Panc1 (cell line): ENCODE data around the gene MAGI2. TPM values are rescaled to one million over a fixed set of nuclear protein-coding genes. Genes with fewer than 3 reads are reported as not detected.

Experiments used
- ATAC-seq: fragments of 200-7000 bp; cut with Tn5 transposase; 2 replicates; pipeline ENCODE4 v1.9.1; 2020; ENCODE audit warnings: mild to moderate bottlenecking, moderate library complexity
- BruUV-seq: library from RNA; stranded (reverse); fragments of 400-500 nt; replicated peaks from 2 replicates; lab custom pipeline; 2021; lab: Mats Ljungman, UMichigan
- CTCF ChIA-PET: fragments of 300-600 bp; sonication (Branson Sonifier 250); formaldehyde crosslinking; loops from one replicate; lab custom pipeline; 2022; ENCODE audit warnings: antibody characterized with exemption; lab: Charles Lee
- POLR2A ChIA-PET: fragments of 300-600 bp; sonication (Branson Sonifier 250); formaldehyde crosslinking; loops from one replicate; lab custom pipeline; 2022; ENCODE audit warnings: antibody characterized with exemption; lab: Charles Lee
- DNase-seq: peaks from one replicate; pipeline ENCODE4 v3.0.0-alpha.2; 2010; ENCODE audit warnings: low read depth, low spot score
- H3K27ac ChIP-seq: 2 replicates; pipeline ENCODE4 v1.5.1; 2011; ENCODE audit warnings: mild to moderate bottlenecking, low read length, inconsistent platforms
- H3K27me3 ChIP-seq: fragments of 200-500 bp; sonication (Bioruptor generic); 2 replicates; pipeline ENCODE4 v1.6.0; 2014; ENCODE audit warnings: low read length, inconsistent platforms; ENCODE audit not compliant: control insufficient read depth, insufficient read depth
- H3K36me3 ChIP-seq: fragments of 200-500 bp; sonication (Bioruptor generic); 2 replicates; pipeline ENCODE4 v1.5.1; 2014; ENCODE audit warnings: inconsistent platforms, mild to moderate bottlenecking, low read length, moderate library complexity; ENCODE audit not compliant: control insufficient read depth, insufficient read depth
- H3K4me1 ChIP-seq: 2 replicates; pipeline ENCODE4 v1.5.1; 2011; ENCODE audit warnings: inconsistent platforms, mild to moderate bottlenecking, low read length, moderate library complexity; ENCODE audit not compliant: control insufficient read depth, insufficient read depth
- H3K4me3 ChIP-seq, 2 experiments: 2 replicates each; pipeline ENCODE4 v1.5.1; 2011 to 2012; ENCODE audit warnings: low read depth in 2 of 2, low read length in 2 of 2, mild to moderate bottlenecking in 2 of 2, inconsistent platforms in 1 of 2, moderate library complexity in 1 of 2
- H3K9me3 ChIP-seq: fragments of 200-500 bp; sonication (Bioruptor generic); 2 replicates; pipeline ENCODE4 v1.5.1; 2014; ENCODE audit warnings: low read depth, mild to moderate bottlenecking, inconsistent platforms, low read length, moderate library complexity; ENCODE audit not compliant: control insufficient read depth, insufficient read depth
- POLR2AphosphoS5 ChIP-seq: IDR thresholded peaks from 2 replicates; pipeline ENCODE4 v1.6.1; 2012; ENCODE audit warnings: mild to moderate bottlenecking, low read depth, low read length, moderate library complexity
- SIN3A ChIP-seq: IDR thresholded peaks from 2 replicates; pipeline ENCODE4 v1.6.1; 2012; ENCODE audit warnings: low read depth, mild to moderate bottlenecking, low read length, moderate library complexity, borderline replicate concordance; ENCODE audit not compliant: insufficient read depth
- TCF7L2 ChIP-seq: IDR thresholded peaks from 2 replicates; pipeline ENCODE4 v1.6.1; 2011; ENCODE audit warnings: mild to moderate bottlenecking, low read depth, low read length, inconsistent platforms
- in situ Hi-C: cut with HindIII; loops from 2 replicates; pipeline ENCODE4 v1.10.0; 2016; ENCODE audit warnings: low sequenced_read_pairs, low pct_unique_long_range_greater_than_20kb
- intact Hi-C: fragments of 100-400 bp; cut with micrococcal nuclease; formaldehyde crosslinking; loops from one replicate; pipeline ENCODE4 v1.10.0; 2022; ENCODE audit not compliant: unreplicated experiment
- total RNA-seq: library from RNA; stranded (reverse); gene quantifications from one replicate; pipeline ENCODE4 v1.2.1, GENCODE V29; 2021; ENCODE audit not compliant: unreplicated experiment
- TF ChIP-seq, protein P1 (sequence below): fragments of 450-650 bp; IDR thresholded peaks from 2 replicates; pipeline ENCODE4 v1.5.1; 2017; ENCODE audit warnings: mild to moderate bottlenecking
- TF ChIP-seq, protein P2 (sequence below), 2 experiments: IDR thresholded peaks; 2 replicates each; pipeline ENCODE4 v1.6.1; 2011 to 2012; ENCODE audit warnings: low read depth in 2 of 2, control low read depth in 1 of 2, low read length in 1 of 2, mild to moderate bottlenecking in 1 of 2, moderate library complexity in 1 of 2; ENCODE audit not compliant: insufficient read depth in 1 of 2

Gene MAGI2
- total RNA-seq, 1 experiment from 2014 or later = 5.4 TPM

DNA sequence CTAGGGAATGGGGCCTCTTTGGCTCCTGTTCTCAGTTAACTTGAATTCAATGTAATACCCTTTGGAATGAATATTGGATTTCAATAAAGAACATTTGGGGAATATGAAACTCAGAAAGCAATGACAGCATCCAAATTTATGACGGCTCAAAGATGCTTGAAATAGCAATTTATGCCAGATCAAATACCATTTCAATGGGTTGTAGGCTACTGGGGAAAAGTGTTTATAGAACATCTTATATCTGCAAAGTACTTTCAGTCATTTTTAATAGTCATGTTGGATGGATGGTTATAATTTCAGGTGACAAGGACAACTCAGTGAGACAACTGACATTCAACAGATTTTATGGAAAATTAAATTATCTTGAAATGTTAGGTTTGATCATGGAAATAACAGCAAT lies 882.2 kb downstream of the MAGI2 start:
- TF ChIP-seq, protein P1, sequence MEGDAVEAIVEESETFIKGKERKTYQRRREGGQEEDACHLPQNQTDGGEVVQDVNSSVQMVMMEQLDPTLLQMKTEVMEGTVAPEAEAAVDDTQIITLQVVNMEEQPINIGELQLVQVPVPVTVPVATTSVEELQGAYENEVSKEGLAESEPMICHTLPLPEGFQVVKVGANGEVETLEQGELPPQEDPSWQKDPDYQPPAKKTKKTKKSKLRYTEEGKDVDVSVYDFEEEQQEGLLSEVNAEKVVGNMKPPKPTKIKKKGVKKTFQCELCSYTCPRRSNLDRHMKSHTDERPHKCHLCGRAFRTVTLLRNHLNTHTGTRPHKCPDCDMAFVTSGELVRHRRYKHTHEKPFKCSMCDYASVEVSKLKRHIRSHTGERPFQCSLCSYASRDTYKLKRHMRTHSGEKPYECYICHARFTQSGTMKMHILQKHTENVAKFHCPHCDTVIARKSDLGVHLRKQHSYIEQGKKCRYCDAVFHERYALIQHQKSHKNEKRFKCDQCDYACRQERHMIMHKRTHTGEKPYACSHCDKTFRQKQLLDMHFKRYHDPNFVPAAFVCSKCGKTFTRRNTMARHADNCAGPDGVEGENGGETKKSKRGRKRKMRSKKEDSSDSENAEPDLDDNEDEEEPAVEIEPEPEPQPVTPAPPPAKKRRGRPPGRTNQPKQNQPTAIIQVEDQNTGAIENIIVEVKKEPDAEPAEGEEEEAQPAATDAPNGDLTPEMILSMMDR = no peak
- TF ChIP-seq, protein P2, sequence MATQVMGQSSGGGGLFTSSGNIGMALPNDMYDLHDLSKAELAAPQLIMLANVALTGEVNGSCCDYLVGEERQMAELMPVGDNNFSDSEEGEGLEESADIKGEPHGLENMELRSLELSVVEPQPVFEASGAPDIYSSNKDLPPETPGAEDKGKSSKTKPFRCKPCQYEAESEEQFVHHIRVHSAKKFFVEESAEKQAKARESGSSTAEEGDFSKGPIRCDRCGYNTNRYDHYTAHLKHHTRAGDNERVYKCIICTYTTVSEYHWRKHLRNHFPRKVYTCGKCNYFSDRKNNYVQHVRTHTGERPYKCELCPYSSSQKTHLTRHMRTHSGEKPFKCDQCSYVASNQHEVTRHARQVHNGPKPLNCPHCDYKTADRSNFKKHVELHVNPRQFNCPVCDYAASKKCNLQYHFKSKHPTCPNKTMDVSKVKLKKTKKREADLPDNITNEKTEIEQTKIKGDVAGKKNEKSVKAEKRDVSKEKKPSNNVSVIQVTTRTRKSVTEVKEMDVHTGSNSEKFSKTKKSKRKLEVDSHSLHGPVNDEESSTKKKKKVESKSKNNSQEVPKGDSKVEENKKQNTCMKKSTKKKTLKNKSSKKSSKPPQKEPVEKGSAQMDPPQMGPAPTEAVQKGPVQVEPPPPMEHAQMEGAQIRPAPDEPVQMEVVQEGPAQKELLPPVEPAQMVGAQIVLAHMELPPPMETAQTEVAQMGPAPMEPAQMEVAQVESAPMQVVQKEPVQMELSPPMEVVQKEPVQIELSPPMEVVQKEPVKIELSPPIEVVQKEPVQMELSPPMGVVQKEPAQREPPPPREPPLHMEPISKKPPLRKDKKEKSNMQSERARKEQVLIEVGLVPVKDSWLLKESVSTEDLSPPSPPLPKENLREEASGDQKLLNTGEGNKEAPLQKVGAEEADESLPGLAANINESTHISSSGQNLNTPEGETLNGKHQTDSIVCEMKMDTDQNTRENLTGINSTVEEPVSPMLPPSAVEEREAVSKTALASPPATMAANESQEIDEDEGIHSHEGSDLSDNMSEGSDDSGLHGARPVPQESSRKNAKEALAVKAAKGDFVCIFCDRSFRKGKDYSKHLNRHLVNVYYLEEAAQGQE (IDR thresholded peaks at IDR 0.05; ENCODE audit: insufficient read depth in 1 of 2, low read depth in 2 of 2, low read length in 1 of 2) = no peak
- no peak for TF ChIP-seq POLR2AphosphoS5
- no peak for TF ChIP-seq SIN3A
- TF ChIP-seq TCF7L2 = no peak
- no peaks in the 10 kb centered on the region for H3K4me1 ChIP-seq
- ATAC-seq (no peak), DNase-seq (no peak)
- CTCF ChIA-PET = no interaction called here
- POLR2A ChIA-PET = no interaction called here
- H3K4me3 ChIP-seq = no peak overlapping the region
- H3K36me3 ChIP-seq = no peaks in the 10 kb centered on the region
- in situ Hi-C loops (no loop called here), intact Hi-C loops (no loop called here)
- no TSS peak for BruUV-seq
- no peak overlapping the region for H3K27ac ChIP-seq
- H3K27me3 ChIP-seq = no peaks in the 10 kb centered on the region
- no peaks in the 10 kb centered on the region for H3K9me3 ChIP-seq

DNA sequence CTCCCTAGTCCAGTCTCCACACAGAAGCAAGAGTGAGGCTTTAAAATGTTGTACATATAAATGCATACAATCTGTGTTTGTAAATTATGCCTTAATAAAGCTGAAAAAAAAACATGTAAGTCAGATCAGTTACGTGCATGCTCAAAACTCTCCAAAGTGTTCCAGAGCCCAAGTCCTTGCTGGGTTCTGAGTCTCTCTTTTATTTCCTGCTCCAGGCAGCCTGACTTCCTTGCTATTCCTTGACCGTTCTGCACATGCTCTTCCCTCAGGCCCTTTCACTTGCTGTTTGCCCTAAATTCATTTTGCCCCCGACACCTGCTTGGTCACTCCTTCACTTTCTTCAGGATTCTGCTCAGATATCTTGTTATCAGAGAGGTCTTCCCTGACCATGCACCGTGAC lies 884.8 kb downstream of the MAGI2 start:
- H3K27me3 ChIP-seq = no peaks in the 10 kb centered on the region

More for the DNA sequence above, 884.8 kb downstream of the MAGI2 start:
- Histone ChIP-seq H3K4me3 (no peak overlapping the region), H3K4me1 (no peaks in the 10 kb centered on the region), H3K36me3 (no peaks in the 10 kb centered on the region), H3K9me3 (no peaks in the 10 kb centered on the region), H3K27ac (no peak overlapping the region)
- ChIA-PET CTCF (no interaction called here), POLR2A (no interaction called here)
- ATAC-seq (no peak), DNase-seq (no peak)
- intact Hi-C loops = no loop called here
- TF ChIP-seq, protein P1 = no peak
- no peak for TF ChIP-seq SIN3A
- TF ChIP-seq, protein P2 (IDR thresholded peaks at IDR 0.05; ENCODE audit: insufficient read depth in 1 of 2, low read depth in 2 of 2, low read length in 1 of 2) = no peak
- TF ChIP-seq TCF7L2 = no peak
- no peak for TF ChIP-seq POLR2AphosphoS5
- BruUV-seq = no TSS peak
- in situ Hi-C loops = no loop called here
